NCI-H1436 treated with DMSO at 0.1 percent for 48 hours (cell line): ENCODE data around the gene TPRA1.

Source experiments
- DNase-seq: peaks from one replicate; lab custom pipeline; 2025; lab: John Stamatoyannopoulos, UW

TPRA1 gene

GRCh38 chr3:127590282-127590592 is 296 bp downstream of the TPRA1 start:
- DNase-seq = no peak

- no peak for DNase-seq
Observed at GRCh38 chr3:127589600-127590281, 792 bp downstream of the TPRA1 start.

GRCh38 chr3:127588806-127589577 is 1.5 kb downstream of the TPRA1 start:
- no peak for DNase-seq

GRCh38 chr3:127587876-127588275 is 2.7 kb downstream of the TPRA1 start:
- no peak for DNase-seq

GRCh38 chr3:127585813-127586413 is 4.6 kb downstream of the TPRA1 start:
- no peak for DNase-seq

GRCh38 chr3:127585163-127585812 is 5.2 kb downstream of the TPRA1 start:
- DNase-seq = no peak

GRCh38 chr3:127584734-127585133 is 5.8 kb downstream of the TPRA1 start:
- DNase-seq = no peak

- no peak for DNase-seq
Observed at GRCh38 chr3:127580327-127581060, 10.0 kb downstream of the TPRA1 start.

GRCh38 chr3:127578802-127579201 is 11.7 kb downstream of the TPRA1 start:
- DNase-seq = no peak

- no peak for DNase-seq
Observed at GRCh38 chr3:127578168-127578567, 12.4 kb downstream of the TPRA1 start.

- no peak for DNase-seq
Observed at GRCh38 chr3:127577448-127577847, 13.1 kb downstream of the TPRA1 start.

- DNase-seq = peak; percentile 83
Observed at GRCh38 chr3:127574880-127575878, 15.4 kb downstream of the TPRA1 start.

- no peak for DNase-seq
Observed at GRCh38 chr3:127573912-127574311, 16.6 kb downstream of the TPRA1 start.

GRCh38 chr3:127573401-127573800 is 17.1 kb downstream of the TPRA1 start:
- no peak for DNase-seq

- DNase-seq = no peak
Observed at GRCh38 chr3:127572735-127573134, 17.8 kb downstream of the TPRA1 start.

- no peak for DNase-seq
Observed at GRCh38 chr3:127572186-127572585, 18.3 kb downstream of the TPRA1 start.

- no peak for DNase-seq
Observed at GRCh38 chr3:127570520-127570919, 20.0 kb downstream of the TPRA1 start.

GRCh38 chr3:127569160-127569559 is 21.4 kb downstream of the TPRA1 start:
- no peak for DNase-seq

- DNase-seq = no peak
Observed at GRCh38 chr3:127568586-127568985, 21.9 kb downstream of the TPRA1 start.

GRCh38 chr3:127566833-127567232 is 23.7 kb downstream of the TPRA1 start:
- DNase-seq = no peak

GRCh38 chr3:127565711-127566110 is 24.8 kb downstream of the TPRA1 start:
- no peak for DNase-seq
